H9 (cell line): ENCODE measurements around the gene HMGN2. TPM values are rescaled to one million over a fixed set of nuclear protein-coding genes. Genes with fewer than 3 reads are reported as not detected.
"Not testable (repeated sequence)": the region's sequence is repeated elsewhere in the genome, so short reads cannot be mapped to it uniquely, and the experiment has no call there.

Source experiments
- DNase-seq: peaks from one replicate; pipeline ENCODE4 v3.0.0-alpha.2; 2017
- H2AFZ ChIP-seq: one replicate; pipeline ENCODE4 v1.6.1; 2013; ENCODE audit warnings: mild to moderate bottlenecking, low read length, control low read depth, moderate library complexity
- H2AK5ac ChIP-seq: 2 replicates; pipeline ENCODE4 v1.6.1; 2013; ENCODE audit warnings: low read length, control low read depth, mixed read lengths; ENCODE audit not compliant: insufficient read length
- H2BK120ac ChIP-seq: one replicate; pipeline ENCODE4 v1.6.1; 2013; ENCODE audit warnings: low read depth, mild to moderate bottlenecking, low read length, control low read depth, inconsistent platforms; ENCODE audit not compliant: poor library complexity, severe bottlenecking
- H2BK12ac ChIP-seq: 2 replicates; pipeline ENCODE4 v1.6.1; 2013; ENCODE audit warnings: low read length, control low read depth, mixed read lengths, low read depth; ENCODE audit not compliant: insufficient read length
- H2BK15ac ChIP-seq: 2 replicates; pipeline ENCODE4 v1.6.1; 2013; ENCODE audit warnings: low read depth, low read length, control low read depth
- H2BK20ac ChIP-seq: one replicate; pipeline ENCODE4 v1.6.1; 2013; ENCODE audit warnings: low read depth, mild to moderate bottlenecking, low read length, control low read depth, inconsistent platforms; ENCODE audit not compliant: poor library complexity, severe bottlenecking
- H2BK5ac ChIP-seq: 2 replicates; pipeline ENCODE4 v1.6.1; 2013; ENCODE audit warnings: low read length, control low read depth, mixed read lengths; ENCODE audit not compliant: insufficient read length
- H3K14ac ChIP-seq: 2 replicates; pipeline ENCODE4 v1.6.1; 2013; ENCODE audit warnings: low read length, control low read depth; ENCODE audit not compliant: insufficient read depth
- H3K18ac ChIP-seq: 2 replicates; pipeline ENCODE4 v1.6.1; 2013; ENCODE audit warnings: low read depth, mild to moderate bottlenecking, mixed read lengths, low read length, control low read depth; ENCODE audit not compliant: insufficient read length
- H3K23ac ChIP-seq: 2 replicates; pipeline ENCODE4 v1.6.1; 2013; ENCODE audit warnings: low read length, control low read depth, mixed read lengths, low read depth; ENCODE audit not compliant: insufficient read length
- H3K23me2 ChIP-seq: 2 replicates; pipeline ENCODE4 v1.6.1; 2013; ENCODE audit warnings: low read depth, mild to moderate bottlenecking, mixed read lengths, low read length, control low read depth; ENCODE audit not compliant: insufficient read length, poor library complexity, severe bottlenecking
- H3K27ac ChIP-seq: 2 replicates; pipeline ENCODE4 v1.5.1; 2013; ENCODE audit warnings: low read length, control low read depth, mixed read lengths, low read depth; ENCODE audit not compliant: insufficient read length
- H3K27me3 ChIP-seq: 2 replicates; pipeline ENCODE4 v1.6.1; 2013; ENCODE audit warnings: low read length, control low read depth, inconsistent platforms; ENCODE audit not compliant: insufficient read depth
- H3K4ac ChIP-seq: 2 replicates; pipeline ENCODE4 v1.6.1; 2013; ENCODE audit warnings: low read depth, mild to moderate bottlenecking, control low read depth, inconsistent platforms, low read length, moderate library complexity
- H3K4me1 ChIP-seq: 2 replicates; pipeline ENCODE4 v1.6.1; 2013; ENCODE audit warnings: low read length, control low read depth, inconsistent platforms; ENCODE audit not compliant: insufficient read depth
- H3K4me2 ChIP-seq: 2 replicates; pipeline ENCODE4 v1.6.1; 2013; ENCODE audit warnings: low read length, control low read depth, mixed read lengths; ENCODE audit not compliant: insufficient read length, insufficient read depth
- H3K56ac ChIP-seq: 2 replicates; pipeline ENCODE4 v1.6.1; 2013; ENCODE audit warnings: low read depth, mild to moderate bottlenecking, mixed read lengths, low read length, control low read depth; ENCODE audit not compliant: insufficient read length
- H3K79me1 ChIP-seq: 2 replicates; pipeline ENCODE4 v1.6.1; 2013; ENCODE audit warnings: low read depth, mild to moderate bottlenecking, moderate library complexity, low read length, control low read depth, inconsistent platforms; ENCODE audit not compliant: insufficient read depth, poor library complexity, severe bottlenecking
- H3K79me2 ChIP-seq: 2 replicates; pipeline ENCODE4 v1.6.1; 2013; ENCODE audit warnings: low read length, control low read depth, inconsistent platforms; ENCODE audit not compliant: insufficient read depth
- H3K9ac ChIP-seq: 2 replicates; pipeline ENCODE4 v1.6.1; 2013; ENCODE audit warnings: low read length, control low read depth, mixed read lengths; ENCODE audit not compliant: insufficient read length; ENCODE audit errors: extremely low read depth
- H3K9me3 ChIP-seq: one replicate; pipeline ENCODE4 v1.6.1; 2013; ENCODE audit warnings: low read depth, low read length, inconsistent platforms; ENCODE audit not compliant: control insufficient read depth
- H3T11ph ChIP-seq: one replicate; pipeline ENCODE4 v1.6.1; 2013; ENCODE audit warnings: mild to moderate bottlenecking, low read length, control low read depth, inconsistent platforms
- H4K20me1 ChIP-seq: one replicate; pipeline ENCODE4 v1.6.1; 2013; ENCODE audit not compliant: control insufficient read depth, insufficient read length, insufficient read depth
- H4K5ac ChIP-seq: 2 replicates; pipeline ENCODE4 v1.6.1; 2013; ENCODE audit warnings: low read depth, mild to moderate bottlenecking, mixed read lengths, low read length, control low read depth; ENCODE audit not compliant: insufficient read length
- H4K8ac ChIP-seq: replicated peaks from 2 replicates; pipeline ENCODE4 v1.6.1; 2013; ENCODE audit warnings: low read length, control low read depth, mixed read lengths, low read depth; ENCODE audit not compliant: insufficient read length
- H4K91ac ChIP-seq: 2 replicates; pipeline ENCODE4 v1.6.1; 2013; ENCODE audit warnings: low read depth, mild to moderate bottlenecking, moderate library complexity, mixed read lengths, low read length, control low read depth; ENCODE audit not compliant: insufficient read length
- H3K27ac Mint-ChIP-seq, 3 experiments: 2 replicates in 2 of 3; 3 replicates in 1 of 3; pipeline ENCODE4 v1.8.0; 2020 to 2021; ENCODE audit warnings: mixed read lengths in 3 of 3, mild to moderate bottlenecking in 1 of 3, moderate library complexity in 1 of 3
- H3K27me3 Mint-ChIP-seq: 2 replicates; pipeline ENCODE4 v1.8.0; 2021; ENCODE audit warnings: low read depth, mild to moderate bottlenecking, moderate library complexity, mixed read lengths
- H3K36me3 Mint-ChIP-seq, 3 experiments: 2 replicates in 2 of 3; 3 replicates in 1 of 3; pipeline ENCODE4 v1.8.0; 2020 to 2021; ENCODE audit warnings: low read depth in 3 of 3, mixed read lengths in 3 of 3; ENCODE audit not compliant: insufficient read depth in 1 of 3
- H3K4me1 Mint-ChIP-seq, 2 experiments: 2 replicates each; pipeline ENCODE4 v1.8.0; 2020; ENCODE audit warnings: mixed read lengths in 2 of 2
- H3K4me3 Mint-ChIP-seq, 2 experiments: 2 replicates in 1 of 2; 3 replicates in 1 of 2; pipeline ENCODE4 v1.8.0; 2020 to 2021; ENCODE audit warnings: mild to moderate bottlenecking in 2 of 2, mixed read lengths in 2 of 2, moderate library complexity in 1 of 2
- H3K9me3 Mint-ChIP-seq, 2 experiments: 2 replicates in 1 of 2; 3 replicates in 1 of 2; pipeline ENCODE4 v1.8.0; 2020; ENCODE audit warnings: mild to moderate bottlenecking in 2 of 2, mixed read lengths in 2 of 2, moderate library complexity in 1 of 2
- WGBS: extraction: QIAGEN DNeasy Blood & Tissue Kit; methylation state at CpG from one replicate; pipeline ENCODE4 v1.1.7; 2013; ENCODE audit warnings: missing lambda C conversion rate, low lambda C conversion rate, mixed read lengths; ENCODE audit not compliant: insufficient read length; ENCODE audit errors: extremely low coverage; 5-methylcytosine and 5-hydroxymethylcytosine counted together
- total RNA-seq: library from RNA; stranded (reverse); gene quantifications from 2 replicates; pipeline ENCODE4 v1.2.1, GENCODE V29; 2021

HMGN2 gene
- total RNA-seq, 1 experiment from 2014 or later = 622 TPM

DNA sequence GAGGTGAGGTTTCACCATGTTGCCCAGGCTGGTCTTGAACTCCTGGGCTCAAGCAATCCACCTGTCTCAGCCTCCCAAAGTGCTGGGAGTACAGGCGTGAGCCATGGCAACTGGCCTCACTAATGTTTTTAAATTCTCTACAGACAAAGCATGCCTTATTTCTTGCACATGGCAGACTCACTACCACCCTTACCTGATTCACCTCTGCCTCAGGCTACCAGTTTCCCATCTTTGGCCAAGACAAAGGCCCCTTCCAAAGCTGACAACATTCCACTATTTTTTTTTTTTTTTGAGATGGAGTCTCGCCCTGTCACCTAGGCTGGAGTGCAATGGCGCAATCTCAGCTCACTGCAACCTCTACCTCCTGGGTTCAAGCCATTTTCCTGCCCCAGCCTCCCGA lies 43.6 kb downstream of the HMGN2 start:
- H4K8ac ChIP-seq, H3K4me2 ChIP-seq, H3K4ac ChIP-seq, DNase-seq, H3K23ac ChIP-seq, H3K79me1 ChIP-seq, H3K56ac ChIP-seq, H2AK5ac ChIP-seq, H4K20me1 ChIP-seq, H3T11ph ChIP-seq, H3K9ac ChIP-seq, H2BK20ac ChIP-seq, H3K14ac ChIP-seq, H3K36me3 Mint-ChIP-seq, H3K9me3 ChIP-seq, H3K23me2 ChIP-seq, H4K5ac ChIP-seq, H2BK120ac ChIP-seq, H3K18ac ChIP-seq, H3K27ac Mint-ChIP-seq, H2AFZ ChIP-seq, H2BK15ac ChIP-seq, H4K91ac ChIP-seq, H3K27me3 Mint-ChIP-seq, H3K27me3 ChIP-seq, H2BK12ac ChIP-seq, H2BK5ac ChIP-seq, H3K4me3 Mint-ChIP-seq, H3K79me2 ChIP-seq, H3K9me3 Mint-ChIP-seq, H3K4me1 ChIP-seq, H3K27ac ChIP-seq: not testable (repeated sequence)
- H3K4me1 Mint-ChIP-seq = peaks cover 11 to 12% of the 10 kb centered on the region in 2 experiments
- no CpG with 5 or more reads among the region's 4 CpGs for WGBS
